Hematopoietic multipotent progenitor cell treated with erythropoietin and hydrocortisone succinate and interleukin-3 and kit ligand, for 15 days (in vitro differentiated cells): ENCODE measurements around the gene FIBIN.
"Not testable (repeated sequence)": the region's sequence is repeated elsewhere in the genome, so short reads cannot be mapped to it uniquely, and the experiment has no call there.

Source experiments
- DNase-seq: peaks from one replicate; pipeline ENCODE4 v3.0.0-alpha.2; 2015; ENCODE audit warnings: low spot score

Gene FIBIN

GRCh38 chr11:26977209-26977608 is 16.7 kb upstream of the FIBIN start:
- not testable (repeated sequence) for DNase-seq

- no peak for DNase-seq
Measured at GRCh38 chr11:26983645-26984044, 10.3 kb upstream of the FIBIN start.

- DNase-seq = no peak
Measured at GRCh38 chr11:26985470-26985869, 8.4 kb upstream of the FIBIN start.

- no peak for DNase-seq
Measured at GRCh38 chr11:26985943-26986342, 8.0 kb upstream of the FIBIN start.

- no peak for DNase-seq
Measured at GRCh38 chr11:26987272-26987671, 6.6 kb upstream of the FIBIN start.

GRCh38 chr11:26987731-26988130 is 6.2 kb upstream of the FIBIN start:
- DNase-seq = no peak

- no peak for DNase-seq
Measured at GRCh38 chr11:26992031-26992541, 1.8 kb upstream of the FIBIN start.

- no peak for DNase-seq
Measured at GRCh38 chr11:26994631-26995095, 751 bp downstream of the FIBIN start.

- no peak for DNase-seq
Measured at GRCh38 chr11:26995701-26996460, 2.0 kb downstream of the FIBIN start.

- DNase-seq = no peak
Measured at GRCh38 chr11:26997378-26997777, 3.5 kb downstream of the FIBIN start.

GRCh38 chr11:27001136-27001730 is 7.3 kb downstream of the FIBIN start:
- not testable (repeated sequence) for DNase-seq

GRCh38 chr11:27002431-27002830 is 8.5 kb downstream of the FIBIN start:
- DNase-seq = no peak

- DNase-seq = no peak
Measured at GRCh38 chr11:27002838-27003237, 8.9 kb downstream of the FIBIN start.

GRCh38 chr11:27004103-27004502 is 10.2 kb downstream of the FIBIN start:
- DNase-seq = no peak

- no peak for DNase-seq
Measured at GRCh38 chr11:27008811-27009535, 15.1 kb downstream of the FIBIN start.

- DNase-seq = no peak
Measured at GRCh38 chr11:27011560-27012233, 17.8 kb downstream of the FIBIN start.

GRCh38 chr11:27012234-27012921 is 18.5 kb downstream of the FIBIN start:
- DNase-seq = no peak

- no peak for DNase-seq
Measured at GRCh38 chr11:27013781-27014361, 20.0 kb downstream of the FIBIN start.

- DNase-seq = no peak
Measured at GRCh38 chr11:27018902-27019529, 25.1 kb downstream of the FIBIN start.

- DNase-seq = no peak
Measured at GRCh38 chr11:27020751-27021150, 26.8 kb downstream of the FIBIN start.
